Ishikawa (cell line): ENCODE measurements around the gene TCF4.

Experiments
- CEBPB ChIP-seq: IDR thresholded peaks from 2 replicates; pipeline ENCODE4 v1.6.1; 2012
- CREB1 ChIP-seq: IDR thresholded peaks from 2 replicates; pipeline ENCODE4 v1.6.1; 2012; ENCODE audit warnings: low read depth
- EGR1 ChIP-seq: IDR thresholded peaks from 2 replicates; pipeline ENCODE4 v1.6.1; 2012
- EP300 ChIP-seq: IDR thresholded peaks from 2 replicates; pipeline ENCODE4 v1.6.1; 2012; ENCODE audit warnings: borderline replicate concordance
- FOXM1 ChIP-seq: IDR thresholded peaks from 2 replicates; pipeline ENCODE4 v1.6.1; 2012; ENCODE audit warnings: low read depth, borderline replicate concordance
- NFIC ChIP-seq: IDR thresholded peaks from 2 replicates; pipeline ENCODE4 v1.6.1; 2012
- RAD21 ChIP-seq: IDR thresholded peaks from 2 replicates; pipeline ENCODE4 v1.6.1; 2012; ENCODE audit warnings: low read depth
- TAF1 ChIP-seq: IDR thresholded peaks from 2 replicates; pipeline ENCODE4 v1.6.1; 2012; ENCODE audit warnings: low read depth, mild to moderate bottlenecking
- TCF12 ChIP-seq: IDR thresholded peaks from 2 replicates; pipeline ENCODE4 v1.6.1; 2012; ENCODE audit warnings: low read depth
- TEAD4 ChIP-seq: IDR thresholded peaks from 2 replicates; pipeline ENCODE4 v1.6.1; 2012
- USF1 ChIP-seq: IDR thresholded peaks from 2 replicates; pipeline ENCODE4 v1.6.1; 2012
- YY1 ChIP-seq: IDR thresholded peaks from 2 replicates; pipeline ENCODE4 v1.6.1; 2012; ENCODE audit warnings: low read depth
- ZBTB7A ChIP-seq: IDR thresholded peaks from 2 replicates; pipeline ENCODE4 v1.6.1; 2012; ENCODE audit warnings: low read depth
- TF ChIP-seq, protein P1 (sequence below): IDR thresholded peaks from 2 replicates; pipeline ENCODE4 v1.6.1; 2012
- TF ChIP-seq, protein P2 (sequence below): IDR thresholded peaks from 2 replicates; pipeline ENCODE4 v1.6.1; 2012; ENCODE audit warnings: low read depth, mild to moderate bottlenecking

The TCF4 gene

DNA sequence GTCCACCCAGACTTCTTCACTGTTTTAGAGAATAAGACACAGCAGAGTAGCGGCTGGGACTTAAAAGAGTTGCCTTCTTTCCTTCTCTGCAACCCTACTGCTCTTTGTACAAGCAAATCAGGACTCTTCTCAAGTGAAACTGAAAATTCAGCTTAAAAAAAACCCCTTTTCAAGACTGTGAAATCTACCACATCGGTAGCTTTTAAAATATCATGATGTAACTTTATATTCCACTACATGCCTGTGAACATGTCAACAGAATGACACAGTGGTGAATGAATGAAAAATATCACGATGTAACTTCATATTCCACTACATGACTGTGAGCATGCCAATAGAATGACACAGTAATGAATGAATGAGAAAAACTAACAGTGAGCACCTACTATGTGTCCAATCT, 53.4 kb downstream of the TCF4 start:
- TF ChIP-seq CEBPB, result no peak
- no peak for TF ChIP-seq TAF1
- no peak for TF ChIP-seq RAD21
- no peak for TF ChIP-seq CREB1
- TF ChIP-seq ZBTB7A, result no peak
- TF ChIP-seq, protein P1, sequence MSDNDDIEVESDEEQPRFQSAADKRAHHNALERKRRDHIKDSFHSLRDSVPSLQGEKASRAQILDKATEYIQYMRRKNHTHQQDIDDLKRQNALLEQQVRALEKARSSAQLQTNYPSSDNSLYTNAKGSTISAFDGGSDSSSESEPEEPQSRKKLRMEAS, result no peak
- no peak for TF ChIP-seq EGR1
- TF ChIP-seq FOXM1, result no peak
- no peak for TF ChIP-seq YY1
- no peak for TF ChIP-seq EP300
- TF ChIP-seq TCF12, result no peak
- no peak for TF ChIP-seq NFIC
- TF ChIP-seq TEAD4, result no peak
- no peak for TF ChIP-seq USF1
- TF ChIP-seq, protein P2, sequence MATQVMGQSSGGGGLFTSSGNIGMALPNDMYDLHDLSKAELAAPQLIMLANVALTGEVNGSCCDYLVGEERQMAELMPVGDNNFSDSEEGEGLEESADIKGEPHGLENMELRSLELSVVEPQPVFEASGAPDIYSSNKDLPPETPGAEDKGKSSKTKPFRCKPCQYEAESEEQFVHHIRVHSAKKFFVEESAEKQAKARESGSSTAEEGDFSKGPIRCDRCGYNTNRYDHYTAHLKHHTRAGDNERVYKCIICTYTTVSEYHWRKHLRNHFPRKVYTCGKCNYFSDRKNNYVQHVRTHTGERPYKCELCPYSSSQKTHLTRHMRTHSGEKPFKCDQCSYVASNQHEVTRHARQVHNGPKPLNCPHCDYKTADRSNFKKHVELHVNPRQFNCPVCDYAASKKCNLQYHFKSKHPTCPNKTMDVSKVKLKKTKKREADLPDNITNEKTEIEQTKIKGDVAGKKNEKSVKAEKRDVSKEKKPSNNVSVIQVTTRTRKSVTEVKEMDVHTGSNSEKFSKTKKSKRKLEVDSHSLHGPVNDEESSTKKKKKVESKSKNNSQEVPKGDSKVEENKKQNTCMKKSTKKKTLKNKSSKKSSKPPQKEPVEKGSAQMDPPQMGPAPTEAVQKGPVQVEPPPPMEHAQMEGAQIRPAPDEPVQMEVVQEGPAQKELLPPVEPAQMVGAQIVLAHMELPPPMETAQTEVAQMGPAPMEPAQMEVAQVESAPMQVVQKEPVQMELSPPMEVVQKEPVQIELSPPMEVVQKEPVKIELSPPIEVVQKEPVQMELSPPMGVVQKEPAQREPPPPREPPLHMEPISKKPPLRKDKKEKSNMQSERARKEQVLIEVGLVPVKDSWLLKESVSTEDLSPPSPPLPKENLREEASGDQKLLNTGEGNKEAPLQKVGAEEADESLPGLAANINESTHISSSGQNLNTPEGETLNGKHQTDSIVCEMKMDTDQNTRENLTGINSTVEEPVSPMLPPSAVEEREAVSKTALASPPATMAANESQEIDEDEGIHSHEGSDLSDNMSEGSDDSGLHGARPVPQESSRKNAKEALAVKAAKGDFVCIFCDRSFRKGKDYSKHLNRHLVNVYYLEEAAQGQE, result no peak

DNA sequence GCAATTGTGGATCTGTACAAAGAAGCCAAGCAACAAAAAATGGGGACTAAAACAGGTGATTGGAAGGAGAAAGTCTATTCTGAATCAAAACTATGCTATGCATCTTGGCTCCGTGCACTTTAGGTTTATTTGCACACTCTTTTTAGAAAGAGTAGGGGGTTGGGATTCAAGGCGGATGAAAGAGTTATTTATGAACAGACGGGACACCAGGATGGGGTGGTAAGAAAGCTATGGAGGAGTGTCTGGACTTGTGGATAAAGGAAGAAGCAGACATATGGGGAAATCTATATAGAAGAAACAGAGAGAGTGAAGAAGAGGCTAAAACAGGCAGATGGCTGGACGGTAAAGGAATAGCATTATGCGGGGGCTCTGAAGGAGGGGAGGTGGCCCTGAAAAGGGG, 57.8 kb downstream of the TCF4 start:
- TF ChIP-seq TCF12 (no peak), FOXM1 (no peak), EGR1 (no peak)
- TF ChIP-seq, protein P2, result no peak

DNA sequence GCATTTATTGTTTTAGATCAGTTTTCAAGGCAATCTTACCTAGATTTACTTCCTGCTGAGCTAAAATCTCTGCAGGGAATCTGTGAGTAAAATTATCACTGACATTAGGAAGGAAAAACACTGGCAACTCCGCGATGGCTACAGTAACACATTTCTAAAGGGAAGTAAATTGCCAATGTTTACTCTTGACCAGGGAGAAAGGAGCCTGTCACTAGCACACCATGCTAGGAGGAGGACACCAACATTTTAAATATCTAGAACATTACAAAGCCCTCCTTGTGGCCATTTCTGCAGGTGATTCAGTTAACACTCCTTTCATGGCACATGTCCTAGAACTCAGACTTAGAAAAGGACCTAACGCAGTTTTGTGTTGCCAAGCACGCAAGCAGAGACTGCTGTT, 58.4 kb downstream of the TCF4 start:
- TF ChIP-seq, protein P1, result no peak
- TF ChIP-seq FOXM1, result no peak

GRCh38 chr18:55525845-55526244, 62.1 kb downstream of the TCF4 start:
- TF ChIP-seq CEBPB (no peak), YY1 (no peak), TEAD4 (no peak), USF1 (no peak), TCF12 (no peak), RAD21 (no peak), CREB1 (no peak), FOXM1 (no peak), EGR1 (no peak), NFIC (no peak), TAF1 (no peak), EP300 (no peak), ZBTB7A (no peak)
- TF ChIP-seq, protein P1, result no peak
- TF ChIP-seq, protein P2, result no peak
